Bronchial epithelial cell (primary cell): ENCODE measurements around the gene CNDP1. TPM values are rescaled to one million over a fixed set of nuclear protein-coding genes. Genes with fewer than 3 reads are reported as not detected.

Source experiments
- DNase-seq: peaks from one replicate; pipeline ENCODE4 v3.0.0-alpha.2; 2010; ENCODE audit warnings: low read depth
- FAIRE-seq: peaks from 2 replicates; lab custom pipeline; 2011; peaks lifted over from hg19 to GRCh38; lab: Jason Lieb, UNC
- H3K27me3 ChIP-seq: 2 replicates; pipeline ENCODE4 v1.5.1; 2011; ENCODE audit warnings: low read length; ENCODE audit not compliant: control insufficient read depth, insufficient read depth
- H3K36me3 ChIP-seq: 2 replicates; pipeline ENCODE4 v1.5.1; 2011; ENCODE audit warnings: low read length; ENCODE audit not compliant: control insufficient read depth, insufficient read depth
- H3K4me3 ChIP-seq: 2 replicates; pipeline ENCODE4 v1.5.1; 2011; ENCODE audit warnings: mild to moderate bottlenecking, low read depth, low read length, control low read depth
- CTCF ChIP-seq: IDR thresholded peaks from 2 replicates; pipeline ENCODE4 v1.5.1; 2011; ENCODE audit warnings: mild to moderate bottlenecking, moderate library complexity, low read length, control low read depth, inconsistent platforms; ENCODE audit not compliant: insufficient read depth, severe bottlenecking
- total RNA-seq: library from RNA; depleted of rRNA; stranded (reverse); fragments of >200 nt; gene quantifications from 2 replicates; pipeline ENCODE4 v1.2.1, GENCODE V29; 2014

CNDP1 gene
- total RNA-seq, 1 donor from 2014 or later: not detected

DNA sequence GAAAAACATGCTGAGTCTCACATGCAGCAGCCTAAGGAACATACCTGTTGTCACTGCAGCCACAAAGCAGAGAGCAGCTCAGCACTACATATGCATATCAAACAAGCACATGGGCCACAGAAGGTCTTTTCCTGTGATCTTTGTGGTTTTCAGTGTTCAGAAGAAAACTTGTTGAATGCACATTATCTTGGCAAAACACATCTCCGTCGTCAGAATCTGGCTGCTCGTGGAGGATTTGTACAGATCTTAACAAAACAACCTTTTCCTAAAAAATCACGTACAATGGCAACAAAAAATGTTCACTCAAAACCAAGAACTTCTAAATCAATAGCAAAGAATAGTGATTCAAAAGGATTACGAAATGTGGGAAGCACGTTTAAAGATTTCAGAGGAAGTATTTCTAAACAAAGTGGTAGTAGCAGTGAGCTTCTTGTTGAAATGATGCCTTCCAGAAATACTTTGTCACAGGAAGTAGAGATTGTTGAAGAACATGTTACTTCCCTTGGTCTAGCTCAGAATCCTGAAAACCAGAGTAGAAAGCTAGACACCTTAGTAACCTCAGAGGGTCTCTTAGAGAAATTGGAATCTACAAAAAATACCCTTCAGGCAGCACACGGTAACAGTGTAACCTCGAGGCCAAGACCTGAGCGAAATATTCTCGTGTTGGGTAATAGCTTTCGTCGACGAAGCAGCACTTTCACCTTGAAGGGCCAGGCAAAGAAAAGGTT lies 97.5 kb downstream of the CNDP1 start:
- FAIRE-seq (no peak), DNase-seq (peak; percentile 21)
- no peaks in the 10 kb centered on the region for H3K27me3 ChIP-seq
- no peak overlapping the region for H3K4me3 ChIP-seq
- no peak for TF ChIP-seq CTCF
- no peaks in the 10 kb centered on the region for H3K36me3 ChIP-seq

DNA sequence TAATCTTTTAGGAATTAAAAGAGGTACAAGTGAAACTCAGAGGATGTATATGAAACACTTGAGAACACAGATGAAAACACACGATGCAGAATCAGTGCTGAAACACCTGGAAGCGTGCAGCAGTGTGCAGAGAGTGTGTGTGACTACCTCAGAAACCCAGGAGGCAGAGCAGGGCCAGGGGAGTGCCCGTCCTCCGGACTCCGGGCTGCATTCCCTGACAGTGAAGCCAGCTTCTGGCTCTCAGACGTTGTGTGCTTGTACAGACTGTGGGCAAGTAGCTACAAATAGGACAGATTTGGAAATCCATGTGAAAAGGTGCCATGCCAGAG lies 98.0 kb downstream of the CNDP1 start:
- FAIRE-seq (no peak), DNase-seq (no peak)
- TF ChIP-seq CTCF: no peak
- Histone ChIP-seq H3K4me3 (no peak overlapping the region), H3K36me3 (no peaks in the 10 kb centered on the region), H3K27me3 (no peaks in the 10 kb centered on the region)

DNA sequence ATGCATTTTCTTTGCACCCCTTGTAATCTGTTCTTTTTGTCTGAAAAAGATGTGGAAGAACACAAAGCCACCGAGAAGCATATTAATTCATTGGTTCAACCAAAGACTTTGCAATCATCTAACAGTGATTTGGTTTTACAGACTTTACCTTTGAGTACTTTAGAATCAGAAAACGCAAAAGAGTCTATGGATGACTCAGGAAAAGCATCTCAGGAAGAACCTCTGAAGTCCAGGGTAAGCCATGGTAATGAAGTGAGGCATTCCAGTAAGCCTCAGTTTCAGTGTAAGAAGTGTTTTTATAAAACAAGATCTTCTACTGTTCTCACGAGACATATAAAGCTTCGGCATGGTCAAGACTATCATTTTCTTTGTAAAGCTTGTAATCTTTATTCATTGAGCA lies 98.6 kb downstream of the CNDP1 start:
- Histone ChIP-seq H3K4me3 (no peak overlapping the region), H3K27me3 (no peaks in the 10 kb centered on the region), H3K36me3 (no peaks in the 10 kb centered on the region)
- DNase-seq: no peak
- no peak for TF ChIP-seq CTCF
- FAIRE-seq: no peak

- FAIRE-seq: no peak
- DNase-seq: peak; percentile 66
- no peaks in the 10 kb centered on the region for H3K27me3 ChIP-seq
- no peak for TF ChIP-seq CTCF
- H3K4me3 ChIP-seq: no peak overlapping the region
- H3K36me3 ChIP-seq: no peaks in the 10 kb centered on the region
Observed at GRCh38 chr18:74633652-74634352, 99.5 kb downstream of the CNDP1 start.

DNA sequence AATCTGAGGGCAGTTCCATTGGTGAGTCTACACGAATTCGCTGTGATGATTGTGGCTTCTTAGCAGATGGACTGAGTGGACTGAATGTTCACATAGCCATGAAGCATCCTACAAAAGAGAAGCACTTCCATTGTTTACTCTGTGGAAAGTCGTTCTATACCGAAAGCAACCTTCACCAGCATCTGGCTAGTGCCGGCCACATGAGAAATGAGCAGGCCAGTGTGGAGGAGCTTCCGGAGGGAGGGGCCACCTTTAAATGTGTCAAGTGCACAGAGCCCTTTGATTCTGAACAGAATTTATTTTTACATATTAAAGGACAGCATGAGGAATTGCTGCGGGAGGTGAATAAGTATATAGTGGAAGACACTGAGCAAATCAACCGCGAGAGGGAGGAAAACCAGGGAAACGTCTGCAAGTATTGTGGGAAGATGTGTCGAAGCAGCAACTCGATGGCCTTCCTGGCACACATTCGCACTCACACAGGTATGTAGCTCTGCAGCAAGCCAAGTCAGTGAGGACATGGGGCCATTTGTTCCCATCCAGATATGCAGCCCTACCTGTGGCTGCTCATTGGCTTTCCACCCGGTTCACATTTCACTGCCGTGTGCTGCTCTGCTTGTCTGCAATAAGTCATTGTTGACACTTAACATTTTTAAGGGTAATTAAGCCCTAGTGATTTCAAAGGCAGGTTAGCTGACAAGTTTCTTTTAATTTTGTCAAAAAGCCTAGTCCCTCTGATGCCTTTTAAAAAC lies 101.1 kb downstream of the CNDP1 start:
- H3K36me3 ChIP-seq: no peaks in the 10 kb centered on the region
- no peak for TF ChIP-seq CTCF
- H3K27me3 ChIP-seq: no peaks in the 10 kb centered on the region
- FAIRE-seq (peak; percentile 83), DNase-seq (no peak)
- H3K4me3 ChIP-seq: no peak overlapping the region

Other genes starting within 250 kb of the CNDP1 start
- 53.2 and 66.3 TPM in 2 replicates for gene CYB5A, start 242.5 kb upstream of the CNDP1 start, total RNA-seq
- not detected in 2 replicates for gene C18orf63, start 218.7 kb upstream of the CNDP1 start, total RNA-seq
- not detected in 2 replicates for gene DIPK1C, start 77.2 kb upstream of the CNDP1 start, total RNA-seq
- gene CNDP2, start 38.1 kb upstream of the CNDP1 start, total RNA-seq: 59.5 and 67.4 TPM in 2 replicates
- gene ZNF407, start 63.4 kb downstream of the CNDP1 start, total RNA-seq: 10.0 and 11.5 TPM in 2 replicates